Measurements from ENCODE around the gene NRARP. TPM values are rescaled to one million over a fixed set of nuclear protein-coding genes. Genes with fewer than 3 reads are reported as not detected.
"Not testable (repeated sequence)": the region's sequence is repeated elsewhere in the genome, so short reads cannot be mapped to it uniquely, and the experiment has no call there.

NRARP gene
- total RNA-seq, 1 donor from 2014 or later, result 4.4 TPM

DNA sequence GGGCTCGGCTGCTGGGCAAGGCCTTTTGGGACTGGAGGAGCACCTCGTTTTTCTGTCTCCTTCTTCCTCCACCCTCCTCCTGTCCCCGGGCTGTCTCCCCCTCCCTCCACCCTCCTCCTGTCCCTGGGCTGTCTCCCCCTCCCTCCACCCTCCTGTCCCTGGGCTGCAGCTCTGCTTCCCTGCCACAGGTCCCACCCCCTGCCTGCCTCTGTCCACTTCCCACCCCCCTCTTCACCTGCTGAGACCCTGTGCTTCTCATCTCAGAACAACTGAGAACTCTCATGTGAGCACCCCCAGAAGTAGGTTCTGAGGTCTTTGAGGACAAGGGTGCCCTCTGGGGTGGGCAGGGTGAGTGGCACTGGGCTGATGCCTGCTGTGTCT, 30.4 kb downstream of the NRARP start:
- intact Hi-C loops (cut with DNase I), result no loop called here
- no peak for ATAC-seq (ENCODE audit: poor library complexity)
- DNase-seq, result no peak

GRCh38 chr9:137270929-137271695, 31.0 kb downstream of the NRARP start:
- ATAC-seq (ENCODE audit: poor library complexity) (peak; percentile 8), DNase-seq (no peak)
- intact Hi-C loops (cut with DNase I), result no loop called here

GRCh38 chr9:137269231-137269772, 32.8 kb downstream of the NRARP start:
- intact Hi-C loops (cut with DNase I), result no loop called here
- no peak for DNase-seq

GRCh38 chr9:137268538-137269201, 33.4 kb downstream of the NRARP start:
- DNase-seq (no peak), ATAC-seq (ENCODE audit: poor library complexity) (peak; percentile 8)
- intact Hi-C loops (cut with DNase I), result no loop called here

More at GRCh38 chr9:137269231-137269772, 32.8 kb downstream of the NRARP start:
- ATAC-seq (ENCODE audit: poor library complexity), result peak; percentile 75

DNA sequence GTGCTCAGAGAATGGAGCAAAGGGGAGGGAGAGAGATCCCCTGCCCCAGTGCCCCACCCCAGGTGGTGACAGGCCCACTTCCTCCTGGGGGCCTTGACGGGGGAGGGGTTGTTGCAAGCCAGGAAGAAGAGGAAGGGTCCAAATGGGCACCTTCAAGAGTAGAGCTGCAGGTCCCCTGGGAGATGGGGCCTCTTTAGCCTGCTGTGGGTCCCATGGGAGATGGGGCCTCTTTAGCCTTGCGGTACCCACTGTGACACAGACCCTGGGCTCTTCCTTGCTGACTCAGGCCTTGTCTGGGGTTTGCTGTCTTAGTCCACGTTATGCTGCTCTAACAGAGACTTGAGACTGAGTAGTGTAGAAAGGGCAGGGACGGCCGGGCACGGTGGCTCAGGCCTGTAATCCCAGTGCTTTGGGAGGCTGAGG, 34.1 kb downstream of the NRARP start:
- ATAC-seq (ENCODE audit: poor library complexity), result no peak
- intact Hi-C loops (cut with DNase I), result no loop called here
- DNase-seq, result no peak

- ATAC-seq (ENCODE audit: poor library complexity) (no peak), DNase-seq (no peak)
- intact Hi-C loops (cut with DNase I), result no loop called here
These were observed 35.3 kb downstream of the NRARP start for GRCh38 chr9:137266585-137267453.

DNA sequence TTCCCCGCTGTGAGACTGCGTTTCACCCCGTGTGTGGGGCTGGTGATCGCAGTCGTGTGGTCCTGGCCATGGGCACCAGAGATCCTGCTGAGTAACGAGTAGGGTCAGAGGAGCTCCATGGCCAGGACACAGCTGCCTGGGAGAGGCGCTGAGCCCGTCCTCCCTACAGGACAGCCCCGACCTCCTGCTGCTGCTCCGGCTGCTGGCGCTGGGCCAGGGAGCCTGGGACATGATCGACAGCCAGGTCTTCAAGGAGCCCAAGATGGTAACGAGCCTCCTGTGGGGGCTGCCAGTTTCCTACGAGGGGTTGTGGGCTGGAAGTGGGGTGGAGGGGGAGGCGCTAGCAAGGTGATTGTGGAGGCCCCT, 35.9 kb downstream of the NRARP start:
- intact Hi-C loops (cut with DNase I), result no loop called here
- no peak for ATAC-seq (ENCODE audit: poor library complexity)

DNA sequence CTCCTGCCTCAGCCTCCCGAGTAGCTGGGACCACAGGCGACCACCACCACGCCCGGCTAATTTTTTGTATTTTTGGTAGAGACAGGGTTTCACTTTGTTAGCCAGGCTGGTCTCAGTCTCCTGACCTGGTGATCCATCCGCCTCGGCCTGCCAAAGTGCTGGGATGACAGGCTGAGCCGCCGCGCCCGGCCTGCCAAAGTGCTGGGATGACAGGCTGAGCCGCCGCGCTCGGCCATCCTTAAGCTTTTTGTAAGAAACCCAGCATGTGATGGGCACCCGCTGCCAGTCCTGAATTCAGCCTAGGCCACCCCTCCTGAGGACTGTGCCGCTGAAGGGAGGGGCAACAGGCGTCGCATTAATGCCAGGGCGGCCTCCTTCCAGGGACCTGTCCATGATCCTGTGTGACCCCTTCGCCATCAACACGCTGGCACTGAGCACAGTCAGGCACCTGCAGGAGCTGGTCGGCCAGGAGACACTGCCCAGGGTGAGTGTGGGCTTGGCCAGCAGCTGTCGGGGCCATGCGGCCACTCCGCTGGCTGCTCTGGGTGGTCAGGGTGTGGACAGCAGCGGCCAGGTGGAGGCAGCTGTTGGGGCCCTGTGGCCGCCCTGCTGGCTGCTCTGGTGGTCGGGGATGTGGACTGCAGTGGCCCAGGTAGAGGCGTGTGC, 36.4 kb downstream of the NRARP start:
- intact Hi-C loops (cut with DNase I), result no loop called here
- DNase-seq, result no peak

More for the DNA sequence above, 35.9 kb downstream of the NRARP start:
- DNase-seq, result no peak

DNA sequence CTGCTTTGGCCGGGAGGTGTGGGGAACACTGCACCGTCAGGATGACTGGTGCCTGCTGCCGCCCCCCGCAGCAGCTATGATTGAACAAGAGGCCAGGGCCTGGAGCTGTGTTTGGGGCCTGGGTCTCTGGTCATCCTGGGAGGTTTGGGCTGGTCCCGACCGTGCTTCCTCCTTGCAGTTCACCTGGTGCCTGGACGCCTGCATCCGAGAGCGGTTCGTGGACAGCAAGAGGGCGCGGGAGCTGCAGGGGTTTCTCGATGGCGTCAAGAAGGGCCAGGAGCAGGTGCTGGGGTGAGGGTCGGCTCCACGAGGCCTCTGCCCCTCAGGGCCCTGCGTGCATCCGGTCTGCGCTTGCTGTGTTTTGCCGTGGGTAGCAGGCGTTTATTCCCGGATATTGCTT, 38.0 kb downstream of the NRARP start:
- intact Hi-C loops (cut with DNase I), result no loop called here
- DNase-seq (no peak), ATAC-seq (ENCODE audit: poor library complexity) (no peak)

More for the DNA sequence above, 36.4 kb downstream of the NRARP start:
- ATAC-seq (ENCODE audit: poor library complexity), result no peak

DNA sequence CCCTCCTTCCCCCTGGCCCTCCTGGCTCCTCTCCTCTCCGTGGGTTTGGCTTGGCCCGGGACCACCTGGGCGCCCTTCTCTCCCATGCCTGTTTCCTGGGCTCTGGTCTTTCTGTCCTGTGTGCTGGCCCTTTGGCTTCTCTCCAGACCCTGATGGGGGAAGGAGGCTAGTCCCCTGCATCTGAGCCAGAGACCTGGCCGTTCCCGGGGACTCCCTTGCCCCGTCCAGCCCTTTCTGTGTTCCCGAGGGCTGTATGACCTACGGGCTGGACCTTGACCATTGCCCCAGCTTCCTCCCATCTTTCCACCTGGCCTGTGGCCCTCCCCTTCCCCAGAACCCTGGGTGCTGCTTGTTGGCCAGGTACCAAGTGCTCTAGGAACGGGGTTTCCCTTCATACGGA, 38.6 kb downstream of the NRARP start:
- ATAC-seq (ENCODE audit: poor library complexity) (no peak), DNase-seq (no peak)
- intact Hi-C loops (cut with DNase I), result no loop called here

DNA sequence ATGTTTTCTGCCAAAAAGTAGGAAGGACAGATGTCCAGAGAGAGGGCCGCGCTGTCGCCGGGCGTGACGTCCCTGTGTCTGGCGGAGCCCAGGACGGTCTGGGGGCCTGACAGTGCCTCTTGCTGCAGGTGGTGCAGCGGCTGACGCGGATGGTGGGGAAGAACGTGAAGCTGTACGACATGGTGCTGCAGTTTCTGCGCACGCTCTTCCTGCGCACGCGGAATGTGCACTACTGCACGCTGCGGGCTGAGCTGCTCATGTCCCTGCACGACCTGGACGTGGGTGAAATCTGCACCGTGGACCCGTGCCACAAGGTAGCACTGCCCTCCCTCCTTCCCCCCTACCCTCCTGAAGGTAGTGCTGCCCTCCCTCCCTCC, 39.2 kb downstream of the NRARP start:
- no peak for DNase-seq
- no peak for ATAC-seq (ENCODE audit: poor library complexity)
- intact Hi-C loops (cut with DNase I), result no loop called here

DNA sequence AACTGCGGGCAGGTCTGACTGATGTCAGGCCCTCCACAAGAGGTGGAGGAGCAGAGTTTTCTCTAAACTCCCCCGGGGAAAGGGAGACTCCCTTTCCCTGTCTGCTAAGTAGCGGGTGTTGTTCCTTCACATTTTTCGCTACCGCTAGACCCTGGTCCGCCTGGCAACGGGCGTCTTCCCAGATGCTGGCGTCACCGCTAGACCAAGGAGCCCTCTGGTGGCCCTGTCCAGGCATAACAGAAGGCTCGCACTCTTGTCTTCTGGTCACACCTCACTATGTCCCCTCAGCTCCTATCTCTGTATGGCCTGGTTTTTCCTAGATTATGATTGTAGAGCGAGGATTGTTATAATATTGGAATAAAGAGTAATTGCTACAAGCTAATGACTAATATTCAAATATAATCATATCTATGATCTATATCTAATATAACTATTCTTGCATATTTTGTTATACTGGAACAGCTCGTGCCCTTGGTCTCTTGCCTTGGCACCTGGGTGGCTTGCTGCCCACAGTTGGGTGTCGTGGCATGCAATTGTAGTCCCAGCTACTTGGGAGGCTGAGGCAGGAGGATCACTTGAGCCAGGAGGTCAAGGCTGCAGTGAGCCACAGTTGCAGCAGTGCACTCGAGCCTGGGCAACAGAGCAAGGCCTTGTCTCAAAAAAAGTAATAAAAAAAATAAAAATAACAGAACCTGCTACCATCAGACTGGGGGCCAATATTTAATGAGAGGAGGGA, 39.7 kb downstream of the NRARP start:
- ATAC-seq (ENCODE audit: poor library complexity); intact Hi-C loops (cut with DNase I); DNase-seq: not testable (repeated sequence)

DNA sequence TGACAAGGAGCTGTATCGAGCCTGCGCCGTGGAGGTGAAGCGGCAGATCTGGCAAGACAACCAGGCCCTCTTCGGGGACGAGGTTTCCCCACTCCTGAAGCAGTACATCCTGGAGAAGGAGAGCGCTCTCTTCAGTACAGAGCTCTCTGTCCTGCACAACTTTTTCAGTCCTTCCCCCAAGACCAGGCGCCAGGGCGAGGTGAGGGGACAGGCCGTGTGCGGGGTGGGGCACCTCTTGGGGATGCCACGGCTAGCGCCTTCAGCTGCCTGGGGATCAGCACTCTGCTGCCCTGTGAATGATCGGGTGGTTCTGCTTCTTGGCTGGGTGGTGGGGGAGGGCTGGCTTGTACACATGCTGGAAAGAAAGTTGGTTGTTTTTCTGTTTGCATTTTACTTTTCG, 45.2 kb downstream of the NRARP start:
- no peak for DNase-seq
- intact Hi-C loops (cut with DNase I), result no loop called here
- no peak for ATAC-seq (ENCODE audit: poor library complexity)

DNA sequence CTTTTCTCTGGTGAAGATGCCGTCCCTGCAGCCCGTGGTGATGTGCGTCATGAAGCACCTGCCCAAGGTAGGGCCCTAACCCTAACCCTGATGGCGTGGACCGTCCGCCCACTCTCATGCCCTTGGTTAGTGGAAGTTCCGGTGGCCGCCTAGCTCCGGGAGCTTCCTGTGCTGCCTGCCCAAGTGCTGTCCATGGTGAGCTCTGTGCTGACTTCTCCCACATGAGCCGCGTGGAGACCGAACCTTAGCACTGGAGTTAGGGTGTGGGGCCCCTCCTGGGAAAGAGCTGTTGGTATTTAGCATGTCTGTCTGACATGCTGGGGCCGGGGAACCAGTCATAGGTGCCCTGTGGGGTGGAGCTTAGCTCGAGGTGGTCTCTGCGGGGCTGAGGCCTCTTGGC, 45.7 kb downstream of the NRARP start:
- DNase-seq (no peak), ATAC-seq (ENCODE audit: poor library complexity) (no peak)
- intact Hi-C loops (cut with DNase I), result no loop called here

- DNase-seq (no peak), ATAC-seq (ENCODE audit: poor library complexity) (peak; percentile 20)
- intact Hi-C loops (cut with DNase I), result no loop called here
These were observed 46.5 kb downstream of the NRARP start for GRCh38 chr9:137255448-137256114.

DNA sequence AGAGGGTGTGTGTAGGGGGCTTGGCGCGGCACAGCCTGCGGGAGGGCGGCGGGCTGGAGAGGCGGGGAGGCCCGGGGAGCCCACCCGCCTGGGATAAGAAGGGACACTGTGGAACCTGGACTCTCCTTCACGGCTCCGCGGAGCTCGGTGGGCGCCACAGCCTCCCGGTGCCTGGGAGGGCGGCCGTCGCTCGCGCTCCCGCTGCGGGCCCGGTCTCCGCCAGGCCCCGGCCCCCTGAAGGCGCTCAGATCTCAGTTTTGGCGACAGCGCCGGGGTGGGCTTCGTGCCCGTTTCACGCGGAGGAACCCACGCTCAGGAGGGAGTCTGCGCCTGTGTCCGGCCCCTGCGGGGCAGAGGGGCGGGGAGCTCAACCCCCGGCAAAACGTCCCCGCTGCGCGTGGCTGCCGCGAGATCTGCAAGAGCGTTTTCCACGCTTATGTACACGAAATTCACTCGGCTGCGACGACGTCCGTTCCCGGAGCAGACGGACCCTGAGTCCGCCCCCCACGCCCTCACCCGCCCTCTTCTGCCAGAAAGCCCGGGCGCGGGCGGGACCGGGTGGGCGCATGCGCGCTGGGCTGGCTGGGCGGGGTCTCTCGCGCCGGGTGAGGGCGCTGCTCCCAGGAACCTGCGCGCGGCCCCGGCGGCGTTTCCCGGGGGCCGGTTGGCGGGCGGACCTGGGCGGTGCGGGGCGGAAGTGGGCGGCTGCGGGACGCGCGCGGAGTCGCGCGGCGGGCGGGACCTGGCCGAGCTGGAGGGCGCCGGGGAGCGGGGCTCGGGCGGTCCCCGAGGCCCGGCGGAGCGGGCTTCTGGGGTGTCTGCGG, 47.2 kb downstream of the NRARP start, which contains the start of gene NELFB:
Gene NELFB (plus strand): TSS at position 704 of the 824 bp plus-strand sequence.
- intact Hi-C loops (cut with DNase I), result no loop called here
- DNase-seq (peak; percentile 97), ATAC-seq (ENCODE audit: poor library complexity) (peak; percentile 92)

All from Right ventricle myocardium superior (tissue), 1 donor.